ENCODE data around the gene SPANXN2. TPM values are rescaled to one million over a fixed set of nuclear protein-coding genes. Genes with fewer than 3 reads are reported as not detected.
"Not testable (repeated sequence)": the region's sequence is repeated elsewhere in the genome, so short reads cannot be mapped to it uniquely, and the experiment has no call there.

The SPANXN2 gene
- not detected for total RNA-seq
- polyA plus RNA-seq = not detected
- long read RNA-seq, donor 1 = 0 reads
- long read RNA-seq, donor 2 = 0 reads
- long read RNA-seq, donor 3 = 0 reads

- H3K4me3 ChIP-seq; ATAC-seq; H3K27ac ChIP-seq; DNase-seq; intact Hi-C loops (cut with DNase I); H3K27me3 ChIP-seq; H3K9me3 ChIP-seq; H3K4me1 ChIP-seq; H3K36me3 ChIP-seq: not testable (repeated sequence)
- WGBS, 2 donors = 49 to 58% methylated on average over 2 of the region's 2 CpGs
These were observed at the start of gene SPANXN2 for GRCh38 chrX:143720652-143721051. SPANXN2 (minus strand) TSS chrX:143720752; CDS start chrX:143720668, 84 bp downstream.

GRCh38 chrX:143768976-143769375 lies 48.4 kb upstream of the SPANXN2 start:
- H3K36me3 ChIP-seq = no peaks in the 10 kb centered on the region
- H3K4me3 ChIP-seq = no peak overlapping the region
- no peaks in the 10 kb centered on the region for H3K4me1 ChIP-seq
- H3K27ac ChIP-seq = no peak overlapping the region
- intact Hi-C loops (cut with DNase I) = no loop called here
- no peaks in the 10 kb centered on the region for H3K27me3 ChIP-seq
- ATAC-seq = no peak
- no peaks in the 10 kb centered on the region for H3K9me3 ChIP-seq
- TF ChIP-seq CTCF (IDR thresholded peaks at IDR 0.05) = no peak
- WGBS, 2 donors = 64 to 70% methylated on average over 3 of the region's 3 CpGs
- DNase-seq = no peak

- H3K9me3 ChIP-seq; DNase-seq; H3K4me3 ChIP-seq; H3K36me3 ChIP-seq; intact Hi-C loops (cut with DNase I); ATAC-seq; H3K27me3 ChIP-seq; H3K4me1 ChIP-seq; H3K27ac ChIP-seq: not testable (repeated sequence)
- WGBS, 2 donors = 78 to 91% methylated on average over 10 of the region's 12 CpGs
These were observed 47.2 kb upstream of the SPANXN2 start for GRCh38 chrX:143767789-143768188.

GRCh38 chrX:143757887-143758286 lies 37.3 kb upstream of the SPANXN2 start:
- WGBS, 2 donors = 86 to 87% methylated on average over 7 of the region's 7 CpGs
- intact Hi-C loops (cut with DNase I) = no loop called here
- no peak for TF ChIP-seq CTCF (IDR thresholded peaks at IDR 0.05)
- Histone ChIP-seq H3K36me3 (no peaks in the 10 kb centered on the region), H3K27ac (no peak overlapping the region), H3K4me3 (no peak overlapping the region), H3K9me3 (peaks cover 0 to 4% (median 0%) of the 10 kb centered on the region in 11 donors), H3K4me1 (no peaks in the 10 kb centered on the region), H3K27me3 (no peaks in the 10 kb centered on the region)
- DNase-seq = no peak
- no peak for ATAC-seq

GRCh38 chrX:143757375-143757774 lies 36.8 kb upstream of the SPANXN2 start:
- Histone ChIP-seq H3K4me1 (no peaks in the 10 kb centered on the region), H3K27me3 (no peaks in the 10 kb centered on the region), H3K36me3 (no peaks in the 10 kb centered on the region), H3K4me3 (no peak overlapping the region), H3K9me3 (peaks cover 0 to 4% (median 0%) of the 10 kb centered on the region in 11 donors), H3K27ac (no peak overlapping the region)
- intact Hi-C loops (cut with DNase I) = no loop called here
- DNase-seq (no peak), ATAC-seq (no peak)
- no peak for TF ChIP-seq CTCF (IDR thresholded peaks at IDR 0.05)
- 89 to 95% methylated on average over 16 to 37 of the region's 37 CpGs for WGBS, 2 donors
